Activated naive CD8-positive, alpha-beta T cell treated with anti-CD3 and anti-CD28 coated beads for 36 hours (primary cell): ENCODE measurements around the gene STRBP. TPM values are rescaled to one million over a fixed set of nuclear protein-coding genes. Genes with fewer than 3 reads are reported as not detected.
"Not testable (repeated sequence)": the region's sequence is repeated elsewhere in the genome, so short reads cannot be mapped to it uniquely, and the experiment has no call there.

ENCODE experiments used
- DNase-seq: peaks from one replicate; pipeline ENCODE4 v3.0.0; 2021
- H3K27ac Mint-ChIP-seq: one replicate; pipeline ENCODE4 v1.8.0; 2022; ENCODE audit warnings: mild to moderate bottlenecking, moderate library complexity, mixed read lengths
- H3K27me3 Mint-ChIP-seq: one replicate; pipeline ENCODE4 v1.8.0; 2022; ENCODE audit warnings: mild to moderate bottlenecking, mixed read lengths
- H3K36me3 Mint-ChIP-seq: one replicate; pipeline ENCODE4 v1.8.0; 2021; ENCODE audit warnings: mild to moderate bottlenecking, mixed read lengths
- H3K4me1 Mint-ChIP-seq: one replicate; pipeline ENCODE4 v1.8.0; 2021; ENCODE audit warnings: mixed read lengths
- H3K4me3 Mint-ChIP-seq: one replicate; pipeline ENCODE4 v1.8.0; 2022; ENCODE audit warnings: mild to moderate bottlenecking, moderate library complexity, mixed read lengths
- H3K9me3 Mint-ChIP-seq: one replicate; pipeline ENCODE4 v1.8.0; 2022; ENCODE audit warnings: mixed read lengths
- total RNA-seq, 2 experiments: library from RNA; stranded (reverse); gene quantifications; one replicate each; pipeline ENCODE4 v1.2.3, GENCODE V29; 2021

The STRBP gene
- total RNA-seq, 2 experiments from 2014 or later, result 43.5 to 46.2 TPM

GRCh38 chr9:123296174-123296573 is 27.8 kb upstream of the STRBP start:
- DNase-seq, result no peak
- Mint-ChIP-seq H3K36me3 (no peaks in the 10 kb centered on the region), H3K9me3 (no peaks in the 10 kb centered on the region), H3K4me1 (peaks cover 2% of the 10 kb centered on the region), H3K27me3 (peaks cover 4% of the 10 kb centered on the region), H3K4me3 (no peak overlapping the region), H3K27ac (no peak overlapping the region)

DNA sequence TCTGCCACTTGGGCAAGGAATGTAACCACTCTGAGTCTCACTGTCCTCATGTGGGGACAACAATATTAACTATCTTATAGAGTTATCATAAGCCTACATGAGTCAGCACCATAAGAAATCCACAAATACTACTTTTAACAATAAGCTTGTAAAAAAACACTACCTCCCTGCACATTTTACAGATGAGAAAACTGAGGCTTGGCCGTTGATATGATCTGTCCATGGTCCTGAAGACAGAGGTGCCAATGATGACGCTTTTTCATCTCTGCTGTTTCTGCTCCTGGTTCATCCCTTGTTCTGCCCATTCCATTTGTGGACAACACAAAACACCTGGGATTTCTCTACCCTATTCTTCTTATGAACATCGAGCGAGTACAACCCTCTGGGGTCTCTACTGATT is 23.4 kb upstream of the STRBP start:
- DNase-seq, result no peak
- Mint-ChIP-seq H3K9me3 (no peaks in the 10 kb centered on the region), H3K4me1 (peaks cover 2% of the 10 kb centered on the region), H3K27ac (no peak overlapping the region), H3K4me3 (no peak overlapping the region), H3K27me3 (peaks cover 9% of the 10 kb centered on the region), H3K36me3 (no peaks in the 10 kb centered on the region)

- no peaks in the 10 kb centered on the region for H3K9me3 Mint-ChIP-seq
- H3K27me3 Mint-ChIP-seq, result peaks cover 9% of the 10 kb centered on the region
- H3K4me3 Mint-ChIP-seq, result no peak overlapping the region
- DNase-seq, result no peak
- no peaks in the 10 kb centered on the region for H3K36me3 Mint-ChIP-seq
- no peak overlapping the region for H3K27ac Mint-ChIP-seq
- no peaks in the 10 kb centered on the region for H3K4me1 Mint-ChIP-seq
These were observed 22.4 kb upstream of the STRBP start for GRCh38 chr9:123290764-123291163.

- no peak overlapping the region for H3K4me3 Mint-ChIP-seq
- no peaks in the 10 kb centered on the region for H3K9me3 Mint-ChIP-seq
- H3K27me3 Mint-ChIP-seq, result peaks cover 9% of the 10 kb centered on the region
- DNase-seq, result no peak
- H3K36me3 Mint-ChIP-seq, result no peaks in the 10 kb centered on the region
- no peak overlapping the region for H3K27ac Mint-ChIP-seq
- H3K4me1 Mint-ChIP-seq, result no peaks in the 10 kb centered on the region
These were observed 19.3 kb upstream of the STRBP start for GRCh38 chr9:123287639-123288038.

DNA sequence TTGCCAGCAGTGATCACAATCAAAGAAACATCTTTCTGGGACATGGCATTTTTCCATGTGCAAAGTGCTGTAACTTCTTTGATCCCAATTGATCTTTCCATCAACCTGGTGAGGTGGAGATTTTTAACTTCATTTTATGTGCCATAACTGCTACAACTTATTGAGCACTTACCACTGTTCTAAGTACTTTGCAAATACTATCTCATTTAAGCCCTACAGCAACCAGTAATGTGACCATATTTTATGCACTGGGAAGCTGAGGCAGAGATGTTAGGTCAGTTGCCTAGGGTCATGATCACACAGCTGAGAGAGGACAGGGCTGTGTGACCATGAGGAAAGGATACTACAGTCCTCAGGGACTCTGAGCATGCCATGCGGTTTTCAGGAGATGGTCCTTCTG is 17.9 kb upstream of the STRBP start:
- peaks cover 5% of the 10 kb centered on the region for H3K27me3 Mint-ChIP-seq
- no peaks in the 10 kb centered on the region for H3K9me3 Mint-ChIP-seq
- no peaks in the 10 kb centered on the region for H3K4me1 Mint-ChIP-seq
- no peaks in the 10 kb centered on the region for H3K36me3 Mint-ChIP-seq
- no peak overlapping the region for H3K4me3 Mint-ChIP-seq
- no peak for DNase-seq
- H3K27ac Mint-ChIP-seq, result no peak overlapping the region

GRCh38 chr9:123284656-123285055 is 16.3 kb upstream of the STRBP start:
- H3K4me3 Mint-ChIP-seq, result no peak overlapping the region
- no peak for DNase-seq
- H3K27me3 Mint-ChIP-seq, result no peaks in the 10 kb centered on the region
- no peaks in the 10 kb centered on the region for H3K4me1 Mint-ChIP-seq
- no peaks in the 10 kb centered on the region for H3K36me3 Mint-ChIP-seq
- H3K27ac Mint-ChIP-seq, result no peak overlapping the region
- H3K9me3 Mint-ChIP-seq, result no peaks in the 10 kb centered on the region

GRCh38 chr9:123283455-123283854 is 15.1 kb upstream of the STRBP start:
- Mint-ChIP-seq H3K27ac (no peak overlapping the region), H3K4me1 (peaks cover 9% of the 10 kb centered on the region)

GRCh38 chr9:123283048-123283408 is 14.6 kb upstream of the STRBP start:
- Mint-ChIP-seq H3K36me3 (no peaks in the 10 kb centered on the region), H3K4me1 (peaks cover 13% of the 10 kb centered on the region), H3K27ac (no peak overlapping the region), H3K9me3 (peaks cover 3% of the 10 kb centered on the region), H3K4me3 (no peak overlapping the region), H3K27me3 (no peaks in the 10 kb centered on the region)
- no peak for DNase-seq

More at GRCh38 chr9:123283455-123283854, 15.1 kb upstream of the STRBP start:
- Mint-ChIP-seq H3K4me3 (no peak overlapping the region), H3K9me3 (peaks cover 3% of the 10 kb centered on the region), H3K36me3 (no peaks in the 10 kb centered on the region), H3K27me3 (no peaks in the 10 kb centered on the region)
- no peak for DNase-seq

DNA sequence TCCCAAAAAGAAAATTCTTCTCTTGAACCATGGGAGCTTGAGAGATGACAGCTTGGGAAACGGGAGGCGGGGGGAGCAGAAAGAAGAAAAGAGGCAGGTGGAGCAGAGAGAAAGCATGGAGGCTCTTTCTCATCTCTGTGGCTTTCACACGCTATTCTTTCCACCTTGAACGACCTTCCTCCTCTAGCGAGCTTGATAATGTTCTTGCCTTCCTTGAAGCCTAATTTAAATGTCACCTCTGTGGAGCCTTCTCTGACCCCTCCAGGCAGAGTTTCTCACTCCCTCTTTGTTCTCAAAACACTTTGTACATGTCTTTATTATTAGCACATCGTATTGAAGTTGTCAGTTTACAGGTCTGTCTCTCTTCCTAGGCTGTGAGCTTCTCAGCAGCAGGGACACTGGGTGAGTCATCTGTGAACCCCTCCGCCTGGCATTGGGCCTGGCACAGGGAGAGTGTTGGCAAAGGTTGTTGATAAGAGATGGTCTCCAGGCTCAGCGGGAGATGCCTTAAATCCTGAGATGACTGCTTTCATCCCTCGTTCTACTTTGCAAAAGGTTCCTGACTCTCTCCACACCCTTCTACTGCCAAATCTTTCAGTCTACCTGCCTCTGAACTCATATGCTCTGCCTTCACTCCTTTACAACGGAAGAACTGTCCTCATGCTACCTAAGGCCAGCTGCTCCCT is 14.1 kb upstream of the STRBP start:
- Mint-ChIP-seq H3K9me3 (peaks cover 3% of the 10 kb centered on the region), H3K4me3 (no peak overlapping the region), H3K27ac (no peak overlapping the region), H3K36me3 (no peaks in the 10 kb centered on the region), H3K4me1 (peaks cover 17% of the 10 kb centered on the region), H3K27me3 (no peaks in the 10 kb centered on the region)
- no peak for DNase-seq

DNA sequence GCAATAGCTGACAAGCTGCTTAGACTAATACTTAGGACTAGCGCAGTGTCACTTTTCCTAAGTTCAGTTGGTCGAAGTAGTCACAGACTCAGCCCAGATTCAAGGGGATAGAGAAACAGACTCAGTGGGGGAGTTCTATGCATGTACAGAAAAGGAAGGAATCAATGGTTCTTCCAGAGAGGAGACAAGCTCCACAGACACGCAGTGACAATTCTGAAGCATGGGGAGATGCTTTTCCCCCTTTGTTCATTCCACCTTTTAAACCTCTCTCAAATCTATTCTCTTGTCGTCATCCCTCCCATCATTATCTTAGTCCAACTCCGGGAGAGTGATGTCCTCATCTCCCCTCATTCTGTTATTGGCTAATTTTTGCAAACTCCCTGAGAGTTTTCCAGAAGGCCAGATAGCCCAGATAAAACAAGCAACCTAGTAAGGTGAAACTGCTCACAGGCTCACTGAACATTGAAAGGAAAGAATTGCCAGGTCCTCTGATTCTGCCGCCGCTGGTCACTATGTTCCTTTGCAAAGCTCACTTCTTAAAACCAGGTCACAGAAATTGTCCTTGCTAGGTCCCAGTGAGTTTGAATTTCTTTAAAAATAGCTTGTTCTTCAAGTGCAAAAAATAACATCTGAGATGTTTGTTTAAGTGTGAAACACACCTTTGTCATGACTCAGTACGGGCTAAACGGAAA is 13.4 kb upstream of the STRBP start:
- Mint-ChIP-seq H3K27me3 (no peaks in the 10 kb centered on the region), H3K4me1 (peaks cover 17% of the 10 kb centered on the region), H3K36me3 (no peaks in the 10 kb centered on the region), H3K9me3 (peaks cover 3% of the 10 kb centered on the region), H3K27ac (no peak overlapping the region), H3K4me3 (no peak overlapping the region)
- DNase-seq, result no peak

DNA sequence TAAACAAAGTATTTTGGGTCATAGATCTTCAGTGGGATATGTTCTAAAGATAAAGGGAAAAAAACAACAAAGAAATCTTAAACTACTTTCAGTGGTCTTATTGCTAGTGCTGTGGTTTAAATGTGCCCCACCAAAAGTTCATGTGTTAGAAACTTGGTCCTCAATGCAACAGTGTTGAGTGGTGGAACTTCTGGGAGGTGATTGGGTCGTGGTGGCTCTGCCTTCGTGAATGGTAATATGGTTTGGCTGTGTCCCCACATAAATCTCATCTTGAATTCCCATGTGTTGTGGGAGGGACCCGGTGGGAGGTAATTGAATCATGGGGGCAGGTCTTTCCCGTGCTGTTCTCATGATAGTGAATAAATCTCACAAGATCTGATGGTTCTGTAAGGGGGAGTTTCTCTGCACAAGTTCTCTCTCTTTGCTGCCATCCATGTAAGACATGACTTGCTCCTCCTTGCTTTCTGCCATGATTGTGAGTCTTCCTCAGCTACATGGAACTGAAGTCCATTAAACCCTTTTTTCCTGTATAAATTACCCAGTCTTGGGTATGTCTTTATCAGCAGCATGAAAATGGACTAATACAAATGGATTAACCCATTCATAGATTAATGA is 10.6 kb upstream of the STRBP start:
- Mint-ChIP-seq H3K27ac (peak overlapping the region; percentile 76), H3K4me1 (peaks cover 19% of the 10 kb centered on the region)
- not testable (repeated sequence) for H3K4me3 Mint-ChIP-seq, H3K9me3 Mint-ChIP-seq, H3K36me3 Mint-ChIP-seq, H3K27me3 Mint-ChIP-seq
- DNase-seq, result peak; percentile 39

GRCh38 chr9:123278361-123278760 is 10.0 kb upstream of the STRBP start:
- peaks cover 3% of the 10 kb centered on the region for H3K9me3 Mint-ChIP-seq

DNA sequence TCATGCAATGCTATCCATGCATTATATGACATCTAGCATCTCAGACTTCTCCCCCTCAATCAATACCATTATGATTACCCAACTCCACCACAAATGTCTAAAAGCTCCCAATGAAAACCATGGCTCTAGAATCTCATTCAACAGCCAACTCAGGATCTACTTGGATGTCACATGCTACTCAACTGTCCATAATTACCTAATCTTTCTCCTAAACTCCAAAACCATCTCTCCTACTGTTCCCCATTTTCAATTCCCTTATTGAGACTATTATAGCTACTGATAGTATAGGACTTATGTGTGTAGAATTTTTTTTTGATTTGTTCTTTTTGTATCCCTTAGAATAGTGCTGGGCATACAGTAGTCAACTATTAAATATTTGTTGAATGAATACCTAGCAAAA is 8.2 kb upstream of the STRBP start:
- no peak overlapping the region for H3K4me3 Mint-ChIP-seq
- H3K27me3 Mint-ChIP-seq, result peaks cover 5% of the 10 kb centered on the region
- no peak for DNase-seq
- no peaks in the 10 kb centered on the region for H3K36me3 Mint-ChIP-seq
- H3K9me3 Mint-ChIP-seq, result peaks cover 3% of the 10 kb centered on the region
- H3K4me1 Mint-ChIP-seq, result peaks cover 19% of the 10 kb centered on the region
- no peak overlapping the region for H3K27ac Mint-ChIP-seq

More at GRCh38 chr9:123278361-123278760, 10.0 kb upstream of the STRBP start:
- Mint-ChIP-seq H3K4me1 (peaks cover 19% of the 10 kb centered on the region), H3K27ac (peak overlapping the region; percentile 76), H3K36me3 (no peaks in the 10 kb centered on the region), H3K27me3 (peaks cover 5% of the 10 kb centered on the region), H3K4me3 (peak overlapping the region; percentile 48)
- DNase-seq, result peak; percentile 25

GRCh38 chr9:123271133-123271532 is 2.7 kb upstream of the STRBP start:
- H3K36me3 Mint-ChIP-seq, H3K27me3 Mint-ChIP-seq, H3K27ac Mint-ChIP-seq, H3K4me3 Mint-ChIP-seq, DNase-seq, H3K9me3 Mint-ChIP-seq: not testable (repeated sequence)
- peaks cover 21% of the 10 kb centered on the region for H3K4me1 Mint-ChIP-seq

- H3K4me1 Mint-ChIP-seq, result peaks cover 34% of the 10 kb centered on the region
- H3K4me3 Mint-ChIP-seq, result peak overlapping the region; percentile 67
- H3K9me3 Mint-ChIP-seq, result no peaks in the 10 kb centered on the region
- DNase-seq, result no peak
- H3K27me3 Mint-ChIP-seq, result no peaks in the 10 kb centered on the region
- H3K36me3 Mint-ChIP-seq, result peaks cover 3% of the 10 kb centered on the region
- no peak overlapping the region for H3K27ac Mint-ChIP-seq
These were observed 895 bp upstream of the STRBP start for GRCh38 chr9:123269281-123269680.

GRCh38 chr9:123268199-123268464 is 254 bp downstream of the STRBP start:
- Mint-ChIP-seq H3K27ac (no peak overlapping the region), H3K4me1 (peaks cover 39% of the 10 kb centered on the region), H3K27me3 (no peaks in the 10 kb centered on the region), H3K9me3 (no peaks in the 10 kb centered on the region), H3K36me3 (peaks cover 3% of the 10 kb centered on the region), H3K4me3 (no peak overlapping the region)
- DNase-seq, result no peak
